Measurements from ENCODE around the gene PLIN3. TPM values are rescaled to one million over a fixed set of nuclear protein-coding genes. Genes with fewer than 3 reads are reported as not detected.
A peak's percentile ranks its signal among the peaks of the same experiment; 100 is the strongest.
"Not testable (repeated sequence)": the region's sequence is repeated elsewhere in the genome, so short reads cannot be mapped to it uniquely, and the experiment has no call there.

The PLIN3 gene
- total RNA-seq, 1 donor from 2014 or later = 55.3 TPM

DNA sequence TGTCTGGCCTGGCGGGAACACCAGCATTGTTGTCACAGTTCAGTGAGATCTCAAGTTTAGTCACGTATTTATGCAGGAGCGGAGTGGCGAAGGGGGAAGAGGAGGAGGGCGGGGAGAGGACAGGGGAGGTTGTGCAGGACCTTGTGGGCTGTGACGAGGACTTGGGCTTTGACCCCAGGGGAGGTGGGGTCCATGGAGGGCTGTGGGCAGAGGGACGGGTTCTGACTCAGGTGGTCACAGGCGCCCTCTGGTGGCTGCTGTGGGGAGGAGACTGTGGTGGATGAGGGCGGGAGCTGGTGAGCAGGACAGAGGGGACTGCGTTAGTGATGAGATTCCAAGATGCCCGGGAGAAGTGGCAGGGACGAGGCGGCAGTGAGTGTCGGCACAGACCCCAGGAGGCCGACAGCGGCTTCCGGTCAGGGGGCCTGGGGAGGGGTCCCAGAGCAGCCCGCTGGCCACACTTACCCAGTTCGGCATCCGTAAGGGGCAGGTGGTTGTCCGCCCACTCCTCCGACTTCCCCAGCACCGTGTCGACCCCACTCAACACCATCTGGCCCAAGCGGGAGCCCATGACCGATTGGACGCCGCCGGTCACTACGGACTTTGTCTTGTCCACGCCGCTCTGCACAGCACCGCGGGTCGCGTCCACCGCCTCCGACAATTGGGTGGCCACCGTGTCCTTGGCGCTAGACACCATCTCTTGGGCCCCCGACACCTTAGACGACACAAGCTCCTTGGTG is 15.7 kb downstream of the PLIN3 start:
- no peak overlapping the region for H3K27ac Mint-ChIP-seq
- no peaks in the 10 kb centered on the region for H3K4me1 Mint-ChIP-seq (ENCODE audit: low read depth)
- H3K9me3 Mint-ChIP-seq = no peaks in the 10 kb centered on the region
- H3K36me3 Mint-ChIP-seq (ENCODE audit: low read depth) = peaks cover 20% of the 10 kb centered on the region
- H3K4me3 Mint-ChIP-seq (ENCODE audit: low read depth) = no peak overlapping the region
- peak; percentile 62 for DNase-seq (ENCODE audit: low spot score)
- intact Hi-C loops (cut with micrococcal nuclease) = loop anchor here (1.0 kb wide), 1 partner anchor 40 kb away; no protein-coding TSS in a partner anchor
- no peaks in the 10 kb centered on the region for H3K27me3 Mint-ChIP-seq (ENCODE audit: low read depth)

DNA sequence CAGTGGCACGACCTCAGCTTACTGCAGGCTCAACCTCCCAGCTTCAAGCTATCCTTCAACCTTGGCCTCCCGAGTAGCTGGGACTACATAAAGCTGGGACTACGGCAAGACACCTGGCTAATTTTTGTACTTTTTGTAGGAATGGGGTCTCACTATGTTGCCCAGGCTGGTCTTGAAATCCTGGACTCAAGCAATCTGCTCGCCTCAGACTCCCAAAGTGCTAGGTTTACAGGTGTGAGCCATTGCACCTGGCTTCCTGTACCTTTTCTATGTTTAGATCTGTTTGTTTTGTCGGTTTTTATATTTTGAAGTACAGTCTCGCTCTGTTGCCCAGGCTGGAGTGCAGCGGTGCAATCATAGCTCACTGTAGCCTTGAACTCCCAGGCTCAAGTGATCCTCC is 18.4 kb downstream of the PLIN3 start:
- Mint-ChIP-seq H3K4me1 (ENCODE audit: low read depth) (no peaks in the 10 kb centered on the region), H3K4me3 (ENCODE audit: low read depth) (no peak overlapping the region), H3K27me3 (ENCODE audit: low read depth) (no peaks in the 10 kb centered on the region), H3K9me3 (no peaks in the 10 kb centered on the region), H3K36me3 (ENCODE audit: low read depth) (peaks cover 20% of the 10 kb centered on the region), H3K27ac (no peak overlapping the region)
- intact Hi-C loops (cut with micrococcal nuclease) = no loop called here
- no peak for DNase-seq (ENCODE audit: low spot score)

DNA sequence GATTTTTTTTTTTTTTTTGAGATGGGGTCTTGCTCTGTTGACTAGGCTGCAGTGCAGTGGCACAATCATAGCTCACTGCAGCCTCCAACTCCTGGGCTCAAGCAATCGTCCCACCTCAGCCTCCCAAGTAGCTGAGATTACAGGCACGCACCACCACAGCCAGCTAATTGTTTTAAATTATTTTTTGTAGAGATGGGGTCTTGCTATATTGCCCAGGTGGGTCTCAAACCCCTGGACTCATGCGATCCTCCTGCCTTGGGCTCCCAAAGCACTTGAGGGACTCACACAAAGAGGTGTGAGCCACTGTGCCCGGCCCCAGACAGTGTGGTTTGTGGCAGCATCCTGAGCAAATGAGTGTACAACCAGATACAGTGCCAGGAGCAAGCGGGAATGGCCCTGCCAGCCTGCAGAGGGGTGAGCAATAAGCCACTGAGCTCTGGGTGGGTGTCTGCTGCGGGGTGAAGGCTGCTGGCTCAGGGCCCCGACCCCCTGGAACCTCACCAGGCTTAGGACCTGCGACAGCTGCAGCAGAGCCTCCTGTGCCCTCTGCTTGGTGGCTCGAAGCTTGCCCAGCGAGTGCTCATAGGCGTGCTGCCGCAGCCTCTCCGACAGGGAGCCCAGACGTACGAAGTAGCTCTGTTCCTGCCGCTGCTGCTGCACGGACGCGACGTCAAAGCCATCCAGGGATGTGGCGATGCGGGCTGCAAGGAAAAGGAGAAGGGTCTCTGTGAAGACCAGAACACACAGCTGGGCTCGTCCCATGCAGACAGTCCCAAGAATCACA is 20.1 kb downstream of the PLIN3 start:
- intact Hi-C loops (cut with micrococcal nuclease) = no loop called here
- Mint-ChIP-seq H3K9me3 (no peaks in the 10 kb centered on the region), H3K27ac (no peak overlapping the region), H3K4me3 (ENCODE audit: low read depth) (no peak overlapping the region), H3K27me3 (ENCODE audit: low read depth) (no peaks in the 10 kb centered on the region), H3K36me3 (ENCODE audit: low read depth) (peaks cover 26% of the 10 kb centered on the region), H3K4me1 (ENCODE audit: low read depth) (no peaks in the 10 kb centered on the region)
- DNase-seq (ENCODE audit: low spot score) = no peak

- intact Hi-C loops (cut with micrococcal nuclease); H3K4me3 Mint-ChIP-seq (ENCODE audit: low read depth); H3K27ac Mint-ChIP-seq; H3K4me1 Mint-ChIP-seq (ENCODE audit: low read depth); DNase-seq (ENCODE audit: low spot score); H3K27me3 Mint-ChIP-seq (ENCODE audit: low read depth); H3K9me3 Mint-ChIP-seq: not testable (repeated sequence)
- H3K36me3 Mint-ChIP-seq (ENCODE audit: low read depth) = peaks cover 23% of the 10 kb centered on the region
Observed at GRCh38 chr19:4845975-4846374, 21.5 kb downstream of the PLIN3 start.

- peaks cover 8% of the 10 kb centered on the region for H3K4me1 Mint-ChIP-seq (ENCODE audit: low read depth)
Observed at GRCh38 chr19:4844348-4845179, 22.9 kb downstream of the PLIN3 start.

DNA sequence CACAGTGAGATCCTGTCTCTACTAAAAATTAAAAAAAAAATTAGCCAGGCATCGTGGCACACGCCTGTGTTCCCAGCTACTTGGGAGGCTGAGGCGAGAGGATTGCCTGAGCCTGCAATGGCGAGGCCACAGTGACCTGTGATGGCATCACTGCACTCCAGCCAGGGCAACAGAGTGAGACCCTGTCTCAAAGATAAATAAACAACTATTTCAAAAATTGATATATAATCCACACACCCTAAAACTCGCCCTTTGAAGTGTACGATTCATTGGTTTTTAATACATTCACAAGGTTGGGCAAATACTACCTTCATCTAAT is 23.9 kb downstream of the PLIN3 start:
- H3K9me3 Mint-ChIP-seq = no peaks in the 10 kb centered on the region
- H3K27me3 Mint-ChIP-seq (ENCODE audit: low read depth) = no peaks in the 10 kb centered on the region
- H3K27ac Mint-ChIP-seq = no peak overlapping the region
- peaks cover 38% of the 10 kb centered on the region for H3K36me3 Mint-ChIP-seq (ENCODE audit: low read depth)
- intact Hi-C loops (cut with micrococcal nuclease) = no loop called here
- DNase-seq (ENCODE audit: low spot score) = no peak
- H3K4me1 Mint-ChIP-seq (ENCODE audit: low read depth) = peaks cover 8% of the 10 kb centered on the region
- H3K4me3 Mint-ChIP-seq (ENCODE audit: low read depth) = no peak overlapping the region

More at GRCh38 chr19:4844348-4845179, 22.9 kb downstream of the PLIN3 start:
- no peak for DNase-seq (ENCODE audit: low spot score)
- Mint-ChIP-seq H3K36me3 (ENCODE audit: low read depth) (peaks cover 31% of the 10 kb centered on the region), H3K27me3 (ENCODE audit: low read depth) (no peaks in the 10 kb centered on the region), H3K27ac (no peak overlapping the region), H3K4me3 (ENCODE audit: low read depth) (no peak overlapping the region), H3K9me3 (no peaks in the 10 kb centered on the region)
- intact Hi-C loops (cut with micrococcal nuclease) = no loop called here

DNA sequence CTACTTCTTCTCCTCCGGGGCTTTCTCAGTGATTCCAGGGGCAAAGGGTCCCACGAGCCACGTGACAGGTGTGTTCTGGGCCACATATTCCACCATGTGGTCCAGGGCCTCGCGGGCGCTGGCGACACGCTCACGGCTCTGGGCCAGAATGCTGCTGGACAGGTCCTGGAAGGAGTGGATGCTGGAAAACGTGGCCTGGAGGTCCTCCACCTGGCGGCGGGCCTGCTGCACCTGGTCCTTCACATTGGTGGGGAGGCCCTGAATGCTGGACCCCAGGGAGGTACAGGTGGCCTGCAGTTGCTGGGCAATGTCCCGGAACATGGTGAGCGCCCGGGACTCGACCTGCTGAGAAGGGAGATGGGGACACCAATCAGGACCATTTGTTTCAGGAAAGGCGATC is 28.3 kb downstream of the PLIN3 start:
- peaks cover 8% of the 10 kb centered on the region for H3K4me1 Mint-ChIP-seq (ENCODE audit: low read depth)
- H3K36me3 Mint-ChIP-seq (ENCODE audit: low read depth) = peaks cover 35% of the 10 kb centered on the region
- H3K4me3 Mint-ChIP-seq (ENCODE audit: low read depth) = no peak overlapping the region
- H3K27me3 Mint-ChIP-seq (ENCODE audit: low read depth) = no peaks in the 10 kb centered on the region
- intact Hi-C loops (cut with micrococcal nuclease) = no loop called here
- no peaks in the 10 kb centered on the region for H3K9me3 Mint-ChIP-seq
- no peak overlapping the region for H3K27ac Mint-ChIP-seq
- no peak for DNase-seq (ENCODE audit: low spot score)

DNA sequence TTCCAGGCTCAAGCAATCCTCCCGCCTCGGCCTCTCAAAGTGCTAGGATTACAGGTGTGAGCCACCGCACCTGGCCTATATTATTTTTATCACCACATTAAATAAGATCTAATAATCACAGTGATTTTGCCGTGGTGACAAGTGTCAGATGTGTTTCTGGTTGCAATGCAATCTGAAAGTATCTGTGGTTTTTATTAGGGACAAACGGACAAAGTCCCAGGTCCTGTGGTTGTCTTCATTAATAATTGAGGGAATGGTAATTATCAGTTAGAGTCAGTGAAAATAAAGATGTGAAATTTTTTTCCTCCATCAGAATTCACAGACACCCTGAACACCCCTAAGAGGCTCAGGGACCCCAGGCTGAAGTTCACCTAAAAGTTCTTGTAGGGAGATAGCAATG is 34.7 kb downstream of the PLIN3 start:
- Mint-ChIP-seq H3K9me3 (no peaks in the 10 kb centered on the region), H3K27ac (peak overlapping the region; percentile 38), H3K4me1 (ENCODE audit: low read depth) (peaks cover 17% of the 10 kb centered on the region), H3K36me3 (ENCODE audit: low read depth) (peaks cover 27% of the 10 kb centered on the region), H3K27me3 (ENCODE audit: low read depth) (no peaks in the 10 kb centered on the region), H3K4me3 (ENCODE audit: low read depth) (peak overlapping the region; percentile 52)
- no peak for DNase-seq (ENCODE audit: low spot score)
- intact Hi-C loops (cut with micrococcal nuclease) = no loop called here

GRCh38 chr19:4831979-4832340 is 35.5 kb downstream of the PLIN3 start:
- Mint-ChIP-seq H3K27ac (peak overlapping the region; percentile 78), H3K4me1 (ENCODE audit: low read depth) (peaks cover 17% of the 10 kb centered on the region), H3K36me3 (ENCODE audit: low read depth) (peaks cover 23% of the 10 kb centered on the region), H3K4me3 (ENCODE audit: low read depth) (peak overlapping the region; percentile 96)
- H3K9me3 Mint-ChIP-seq; DNase-seq (ENCODE audit: low spot score); H3K27me3 Mint-ChIP-seq (ENCODE audit: low read depth); intact Hi-C loops (cut with micrococcal nuclease): not testable (repeated sequence)

DNA sequence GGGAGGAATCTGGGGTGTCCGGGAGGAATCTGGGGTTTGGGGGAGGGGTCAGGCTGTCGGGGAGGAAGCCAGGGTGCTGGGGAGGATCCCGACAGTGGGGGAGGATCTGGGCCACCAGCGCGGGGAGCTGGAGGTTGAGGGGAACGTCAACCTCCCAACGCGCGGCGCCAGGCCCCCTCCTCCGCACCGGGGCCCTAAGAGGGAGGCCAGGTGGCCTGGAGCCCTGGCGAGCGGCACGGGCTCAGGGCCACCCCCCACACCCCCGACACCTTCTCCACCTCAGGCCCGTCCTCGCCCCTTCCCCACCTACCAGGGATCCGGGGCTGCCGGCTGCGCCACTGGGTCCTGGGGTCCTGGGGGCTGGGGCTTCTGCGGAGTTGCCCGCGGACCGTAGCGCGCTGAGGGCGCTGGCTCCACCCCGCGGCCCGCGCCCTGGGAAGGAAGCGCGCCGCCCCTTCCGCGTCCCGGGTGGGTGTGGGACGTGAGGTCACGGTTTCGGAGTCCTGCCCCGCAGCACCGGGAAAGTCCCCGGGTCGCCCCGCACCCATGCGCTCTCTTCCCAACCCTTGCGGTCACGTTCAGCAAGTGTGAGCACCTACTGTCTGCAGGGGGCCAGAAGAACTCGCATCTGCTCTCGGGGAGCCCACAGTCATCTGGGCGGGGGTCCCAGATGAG is 36.0 kb downstream of the PLIN3 start, which contains the start of gene TICAM1:
TICAM1 (minus strand) TSS at position 409 of the 675 bp plus-strand sequence. CDS start 13,335 bp downstream, outside the sequence.
- H3K9me3 Mint-ChIP-seq = no peaks in the 10 kb centered on the region

GRCh38 chr19:4830768-4831265 is 36.6 kb downstream of the PLIN3 start:
- intact Hi-C loops (cut with micrococcal nuclease) = no loop called here
- H3K4me1 Mint-ChIP-seq (ENCODE audit: low read depth) = peaks cover 17% of the 10 kb centered on the region
- peaks cover 23% of the 10 kb centered on the region for H3K36me3 Mint-ChIP-seq (ENCODE audit: low read depth)
- H3K27me3 Mint-ChIP-seq (ENCODE audit: low read depth) = no peaks in the 10 kb centered on the region
- H3K4me3 Mint-ChIP-seq (ENCODE audit: low read depth) = peak overlapping the region; percentile 96
- H3K9me3 Mint-ChIP-seq = no peaks in the 10 kb centered on the region
- DNase-seq (ENCODE audit: low spot score) = no peak
- peak overlapping the region; percentile 90 for H3K27ac Mint-ChIP-seq

More for the DNA sequence above, 36.0 kb downstream of the PLIN3 start, which contains the start of gene TICAM1:
- Mint-ChIP-seq H3K27ac (peak within 1 kb of the TSS; percentile 90), H3K36me3 (ENCODE audit: low read depth) (peaks cover 23% of the 10 kb centered on the region), H3K4me3 (ENCODE audit: low read depth) (peak within 1 kb of the TSS; percentile 96), H3K27me3 (ENCODE audit: low read depth) (no peaks in the 10 kb centered on the region), H3K4me1 (ENCODE audit: low read depth) (peaks cover 17% of the 10 kb centered on the region)
- DNase-seq (ENCODE audit: low spot score) = peak; percentile 75
- intact Hi-C loops (cut with micrococcal nuclease) = no loop called here

GRCh38 chr19:4830332-4830731 is 37.1 kb downstream of the PLIN3 start:
- Mint-ChIP-seq H3K27me3 (ENCODE audit: low read depth) (no peaks in the 10 kb centered on the region), H3K27ac (peak overlapping the region; percentile 90), H3K36me3 (ENCODE audit: low read depth) (peaks cover 23% of the 10 kb centered on the region), H3K4me3 (ENCODE audit: low read depth) (peak overlapping the region; percentile 96), H3K9me3 (no peaks in the 10 kb centered on the region), H3K4me1 (ENCODE audit: low read depth) (peaks cover 17% of the 10 kb centered on the region)
- DNase-seq (ENCODE audit: low spot score) = no peak
- intact Hi-C loops (cut with micrococcal nuclease) = no loop called here

Measured in activated T-helper 2 cell treated with anti-CD3 and anti-CD28 coated beads, Interferon-gamma antibody, Interleukin-2, Interleukin-4, amounts not matched to agents 10 μg/mL and 5 μg/mL and 100 μg/mL, durations not matched to agents 14 hours and 24 hours and 36 hours (primary cell).